HPDE6-E6E7 (cell line): ENCODE measurements around the gene PDILT.
"Not testable (repeated sequence)": the region's sequence is repeated elsewhere in the genome, so short reads cannot be mapped to it uniquely, and the experiment has no call there.

ENCODE experiments used
- DNase-seq: peaks from one replicate; pipeline ENCODE4 v3.0.0; 2011; ENCODE audit warnings: missing footprints; ENCODE audit errors: extremely low spot score

Gene PDILT

GRCh38 chr16:20321671-20322070 is 82.9 kb downstream of the PDILT start:
- no peak for DNase-seq

- DNase-seq, result not testable (repeated sequence)
Observed at GRCh38 chr16:20321051-20321450, 83.5 kb downstream of the PDILT start.

DNA sequence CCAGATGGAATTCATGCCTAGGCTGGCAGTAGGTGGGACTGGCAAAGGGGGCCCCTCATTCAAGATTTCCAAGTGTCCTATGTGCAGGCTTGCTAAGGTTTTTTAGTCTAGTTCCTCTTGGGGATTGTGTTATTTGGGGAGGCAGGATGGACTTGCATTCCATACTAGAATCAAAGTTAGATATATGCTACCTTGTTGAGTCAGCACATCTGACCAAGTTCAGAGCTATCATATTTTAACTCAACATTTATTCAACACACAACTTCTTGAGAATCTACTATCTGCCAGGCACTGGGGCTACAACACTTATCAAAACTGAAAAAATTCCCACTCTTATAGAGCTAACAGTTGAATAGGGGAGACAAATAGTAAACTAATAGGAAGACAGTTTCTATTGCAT is 83.9 kb downstream of the PDILT start:
- DNase-seq, result no peak

GRCh38 chr16:20320178-20320577 is 84.4 kb downstream of the PDILT start:
- DNase-seq, result no peak

DNA sequence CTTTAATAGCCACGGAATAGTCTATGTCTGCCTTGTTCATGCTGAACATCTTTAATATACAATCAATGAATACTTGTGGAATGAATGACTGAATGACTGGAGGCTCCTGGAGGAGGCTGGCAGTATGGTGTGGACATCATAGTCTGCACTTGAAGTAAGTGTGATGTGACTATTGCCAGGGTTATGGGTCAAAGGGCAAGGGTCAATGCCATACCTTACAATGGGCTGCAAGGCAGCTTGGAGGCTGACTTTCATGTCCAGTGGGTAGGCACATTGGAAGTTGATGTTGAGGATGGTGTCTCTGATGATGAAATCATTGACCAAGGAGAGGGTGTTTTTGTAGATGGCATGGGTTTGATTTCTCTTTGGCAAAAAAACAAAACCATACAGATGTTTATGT is 85.1 kb downstream of the PDILT start:
- no peak for DNase-seq

DNA sequence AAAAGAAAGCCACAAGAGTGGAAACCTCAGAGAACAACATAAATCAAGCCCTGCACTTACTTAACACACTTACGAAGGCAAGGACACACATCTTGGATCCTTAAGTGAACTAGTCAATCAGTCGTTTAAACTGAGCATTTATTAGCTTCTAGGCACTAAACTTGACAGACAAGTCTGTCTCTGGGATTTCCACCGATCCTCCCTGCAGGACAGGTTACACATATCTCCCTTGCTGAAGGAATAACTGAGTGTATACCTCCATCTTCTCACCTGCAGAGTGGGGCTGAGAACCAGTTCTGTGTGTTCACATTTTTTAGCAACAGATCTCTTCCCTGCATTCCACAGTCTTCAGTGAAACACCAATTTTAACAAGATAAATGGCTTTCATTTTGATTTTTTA is 86.1 kb downstream of the PDILT start:
- no peak for DNase-seq

- DNase-seq, result no peak
Observed at GRCh38 chr16:20318006-20318405, 86.5 kb downstream of the PDILT start.

DNA sequence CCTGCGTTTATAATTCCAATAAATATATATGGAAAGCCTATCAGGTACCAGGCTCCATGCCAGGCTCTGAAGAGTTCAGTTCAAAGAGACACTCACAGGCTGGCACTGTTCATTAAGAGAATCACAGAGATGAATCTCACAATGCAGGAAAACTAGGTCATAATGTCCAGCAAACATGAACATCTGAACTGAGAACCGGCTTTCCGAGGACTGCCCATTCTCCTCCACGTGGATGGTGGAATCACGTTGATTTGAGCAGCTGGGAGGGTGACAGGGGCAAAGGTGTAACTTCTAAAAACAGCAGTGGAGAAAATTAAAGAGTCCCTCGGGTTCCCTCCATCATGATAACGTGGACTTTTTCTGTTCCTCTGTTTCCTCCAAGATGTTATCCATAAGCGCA is 87.4 kb downstream of the PDILT start:
- no peak for DNase-seq

DNA sequence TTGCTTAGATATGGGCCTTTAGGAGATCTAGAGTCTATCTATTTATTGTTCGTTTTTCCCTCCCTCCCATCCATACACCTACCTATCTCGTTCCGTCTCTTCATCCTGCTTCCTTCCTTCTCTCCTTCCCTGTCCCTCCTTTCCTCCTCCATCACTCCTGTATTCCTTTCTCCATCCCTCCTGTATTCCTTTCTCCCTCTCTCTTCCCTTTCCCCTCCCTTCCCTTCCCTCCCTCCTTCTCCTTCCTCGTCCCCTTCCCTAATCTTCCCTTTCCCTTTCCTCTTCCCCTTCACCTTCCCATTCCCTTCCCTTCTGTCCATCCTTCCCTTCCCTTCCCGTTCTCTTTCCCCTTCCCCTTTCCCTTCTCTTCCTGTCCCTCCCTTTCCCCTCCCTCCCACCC is 87.8 kb downstream of the PDILT start:
- DNase-seq, result no peak

GRCh38 chr16:20315764-20316163 is 88.8 kb downstream of the PDILT start:
- no peak for DNase-seq

DNA sequence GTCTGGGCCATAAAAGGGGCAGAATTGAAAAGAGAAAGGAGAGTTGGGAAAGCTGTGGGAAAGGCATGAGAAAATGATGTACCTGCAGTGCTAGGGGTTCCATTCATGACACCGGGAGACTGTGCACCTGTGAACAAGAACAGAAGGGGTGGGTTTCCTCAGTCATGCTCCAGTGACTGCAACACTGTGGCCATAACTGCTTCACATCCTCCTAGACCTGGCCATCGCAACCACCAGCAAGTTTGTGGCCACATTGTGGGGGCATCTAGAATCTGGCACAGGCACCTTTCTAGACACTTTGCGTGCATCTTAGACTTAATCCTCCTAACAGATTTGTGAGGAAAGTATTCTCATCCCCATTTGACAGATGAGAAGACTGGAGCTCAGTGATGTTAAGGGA is 90.0 kb downstream of the PDILT start:
- DNase-seq, result no peak

DNA sequence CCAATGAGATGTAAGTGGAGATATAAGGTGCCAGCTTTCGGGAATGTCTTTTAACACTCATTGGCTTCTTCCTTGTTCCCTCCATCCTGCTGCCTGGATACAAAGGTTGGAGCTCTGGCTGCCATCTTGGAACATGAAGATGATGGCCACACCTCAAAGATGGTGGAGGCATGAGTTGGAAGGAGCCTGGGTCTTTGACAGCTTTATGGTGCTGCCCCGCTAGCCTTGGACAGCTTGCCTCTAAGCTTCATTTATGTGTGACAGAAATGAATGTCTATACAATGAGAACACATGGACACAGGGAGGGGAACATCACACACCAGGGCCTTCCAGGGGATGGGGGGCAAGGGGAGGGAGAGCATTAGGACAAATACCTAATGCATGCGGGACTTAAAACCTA is 90.8 kb downstream of the PDILT start:
- DNase-seq, result no peak

GRCh38 chr16:20312536-20313095 is 91.9 kb downstream of the PDILT start:
- not testable (repeated sequence) for DNase-seq

DNA sequence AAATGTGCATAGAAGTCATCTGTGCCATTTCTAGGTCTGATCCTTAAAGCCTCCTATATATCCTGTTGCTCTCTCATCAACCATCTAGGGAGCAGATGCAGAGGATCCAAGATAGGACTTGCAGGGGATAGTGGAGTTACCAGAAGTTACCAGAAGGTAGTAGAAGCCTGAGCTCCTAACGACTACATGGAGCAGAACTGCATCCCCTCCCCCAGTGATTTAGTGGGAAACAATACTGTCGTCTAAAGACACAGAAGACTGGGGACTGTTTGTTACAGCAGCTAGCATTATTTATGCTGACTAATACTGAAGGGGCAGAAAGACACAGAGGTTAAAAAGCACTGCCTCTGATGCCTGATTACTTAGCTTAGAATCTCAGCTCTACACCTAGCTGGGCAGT is 93.0 kb downstream of the PDILT start:
- DNase-seq, result no peak

DNA sequence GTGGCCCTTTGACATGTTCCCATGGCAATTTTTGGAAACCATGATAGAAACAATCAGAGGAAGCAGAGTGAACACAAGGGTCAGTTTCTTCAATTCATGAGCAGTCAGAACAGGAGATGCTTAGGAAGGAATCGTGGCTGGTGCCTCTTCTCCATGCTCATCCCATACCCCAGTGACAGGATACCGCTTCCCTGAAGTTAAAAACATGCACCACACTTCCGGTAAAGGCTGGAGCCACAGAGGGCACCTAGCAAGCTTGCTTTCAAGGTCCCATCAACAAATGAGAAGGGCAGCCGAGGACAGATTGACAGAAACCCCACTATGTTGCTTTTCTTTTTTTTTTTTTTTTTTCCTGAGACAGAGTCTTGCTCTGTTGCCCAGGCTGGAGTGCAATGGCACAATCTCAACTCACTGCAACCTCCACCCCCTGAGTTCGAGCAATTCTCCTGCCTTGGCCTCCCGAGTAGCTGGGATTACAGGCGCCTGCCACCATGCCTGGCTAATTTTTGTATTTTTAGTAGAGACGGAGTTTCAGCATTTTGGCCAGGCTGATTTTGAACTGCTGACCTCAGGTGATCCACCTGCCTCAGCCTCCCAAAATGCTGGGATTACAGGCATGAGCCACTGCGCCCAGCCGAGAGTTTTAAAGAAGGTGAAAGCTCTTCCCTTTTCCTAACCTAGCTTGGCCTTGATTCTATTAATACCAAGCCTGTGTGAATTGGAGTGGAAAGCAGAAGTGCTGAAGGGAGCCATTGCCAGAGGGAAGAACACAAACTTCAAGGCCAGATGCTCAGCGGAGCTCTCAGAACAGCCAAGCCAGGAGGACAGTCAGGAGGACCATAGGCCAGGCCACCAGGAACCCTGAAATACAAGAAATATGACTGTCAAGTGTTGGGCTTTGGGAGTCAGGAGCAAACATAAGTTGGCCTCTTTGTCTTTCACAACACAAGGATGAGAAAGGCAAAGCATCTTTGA is 93.8 kb downstream of the PDILT start:
- no peak for DNase-seq

- DNase-seq, result no peak
Observed at GRCh38 chr16:20309786-20310185, 94.8 kb downstream of the PDILT start.
